ENCODE measurements around the gene CEP85L. TPM values are rescaled to one million over a fixed set of nuclear protein-coding genes. Genes with fewer than 3 reads are reported as not detected.
A peak's percentile ranks its signal among the peaks of the same experiment; 100 is the strongest.

CEP85L gene
- total and polyA plus RNA-seq, 2 of the 13 experiments (the other 11 are each of a cell fraction or from before 2014, with no cell fraction given), result 0.44 to 1.7 TPM

GRCh38 chr6:118651282-118652050, at the start of gene CEP85L (continued):
- TF ChIP-seq ZFP91 (CRISPR knock-in tag; IDR thresholded peaks at IDR 0.05; ENCODE audit: borderline replicate concordance), result peak; percentile 89
- no peak for TF ChIP-seq ZNF652 (CRISPR knock-in tag; IDR thresholded peaks at IDR 0.05; ENCODE audit: borderline replicate concordance, low read depth)
- peak; percentile 83 for TF ChIP-seq ZNF18 (CRISPR knock-in tag; IDR thresholded peaks at IDR 0.05; ENCODE audit: insufficient replicate concordance)
- no peak for TF ChIP-seq NFATC3 (CRISPR knock-in tag; IDR thresholded peaks at IDR 0.05)
- TF ChIP-seq ZNF776 (CRISPR knock-in tag; IDR thresholded peaks at IDR 0.05), result peak; percentile 80
- peak; percentile 53; the same call in 1 of the 2 replicates for TF ChIP-seq ZXDC (CRISPR knock-in tag; IDR thresholded peaks at IDR 0.05)
- TF ChIP-seq TFAP4 (IDR thresholded peaks at IDR 0.05; ENCODE audit: borderline replicate concordance, low read depth), result peak; percentile 59; the same call in 1 of the 2 replicates
- no peak for TF ChIP-seq ZSCAN25 (CRISPR knock-in tag; IDR thresholded peaks at IDR 0.05)
- TF ChIP-seq PAWR (CRISPR knock-in tag; IDR thresholded peaks at IDR 0.05; ENCODE audit: borderline replicate concordance), result no peak
- TF ChIP-seq SNRNP70 (IDR thresholded peaks at IDR 0.05; ENCODE audit: low read depth, low read length), result no peak
- peak; percentile 80; the same call in 1 of the 2 replicates for TF ChIP-seq ZNF556 (CRISPR knock-in tag; IDR thresholded peaks at IDR 0.05; ENCODE audit: borderline replicate concordance)
- TF ChIP-seq, protein P1, sequence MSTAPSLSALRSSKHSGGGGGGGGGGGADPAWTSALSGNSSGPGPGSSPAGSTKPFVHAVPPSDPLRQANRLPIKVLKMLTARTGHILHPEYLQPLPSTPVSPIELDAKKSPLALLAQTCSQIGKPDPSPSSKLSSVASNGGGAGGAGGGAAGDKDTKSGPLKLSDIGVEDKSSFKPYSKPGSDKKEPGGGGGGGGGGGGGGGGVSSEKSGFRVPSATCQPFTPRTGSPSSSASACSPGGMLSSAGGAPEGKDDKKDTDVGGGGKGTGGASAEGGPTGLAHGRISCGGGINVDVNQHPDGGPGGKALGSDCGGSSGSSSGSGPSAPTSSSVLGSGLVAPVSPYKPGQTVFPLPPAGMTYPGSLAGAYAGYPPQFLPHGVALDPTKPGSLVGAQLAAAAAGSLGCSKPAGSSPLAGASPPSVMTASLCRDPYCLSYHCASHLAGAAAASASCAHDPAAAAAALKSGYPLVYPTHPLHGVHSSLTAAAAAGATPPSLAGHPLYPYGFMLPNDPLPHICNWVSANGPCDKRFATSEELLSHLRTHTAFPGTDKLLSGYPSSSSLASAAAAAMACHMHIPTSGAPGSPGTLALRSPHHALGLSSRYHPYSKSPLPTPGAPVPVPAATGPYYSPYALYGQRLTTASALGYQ (CRISPR knock-in tag; IDR thresholded peaks at IDR 0.05), result 0 out of 2 replicates have a peak, but pooled peaks have one; percentile 9
- 0 out of 2 replicates have a peak, but pooled peaks have one; percentile 59 for TF ChIP-seq ZC3H13 (CRISPR knock-in tag; IDR thresholded peaks at IDR 0.05)
- peak; percentile 64; the same call in 1 of the 2 replicates for TF ChIP-seq KAT7 (CRISPR knock-in tag; IDR thresholded peaks at IDR 0.05; ENCODE audit: borderline replicate concordance)

All from HepG2 (cell line).